Anterior cingulate cortex (tissue), 58 donors: Measurements from ENCODE around the gene DUSP9.
"Not testable (repeated sequence)": the region's sequence is repeated elsewhere in the genome, so short reads cannot be mapped to it uniquely, and the experiment has no call there.

ENCODE experiments used
- DNase-seq, 58 donors: peaks; one replicate each; lab custom pipeline; 2025; lab: John Stamatoyannopoulos, UW

The DUSP9 gene

GRCh38 chrX:153688911-153689590 lies 42.0 kb downstream of the DUSP9 start:
- DNase-seq: peak in 51 of 58 donors; percentile 7 to 84 (median 57)

- DNase-seq: no peak
Observed at GRCh38 chrX:153689654-153690465, 42.9 kb downstream of the DUSP9 start.

- peak in 1 of 58 donors; percentile 3 for DNase-seq
Observed at GRCh38 chrX:153690466-153690865, 43.5 kb downstream of the DUSP9 start.

GRCh38 chrX:153691032-153691827 lies 44.2 kb downstream of the DUSP9 start:
- DNase-seq: not testable (repeated sequence)

- DNase-seq: no peak
Observed at GRCh38 chrX:153692003-153692402, 45.0 kb downstream of the DUSP9 start.

GRCh38 chrX:153692611-153693156 lies 45.7 kb downstream of the DUSP9 start:
- no peak for DNase-seq

GRCh38 chrX:153693216-153694086 lies 46.4 kb downstream of the DUSP9 start:
- DNase-seq: no peak

GRCh38 chrX:153694256-153694655 lies 47.3 kb downstream of the DUSP9 start:
- not testable (repeated sequence) for DNase-seq

GRCh38 chrX:153694687-153695270 lies 47.8 kb downstream of the DUSP9 start:
- no peak for DNase-seq

GRCh38 chrX:153696100-153696499 lies 49.1 kb downstream of the DUSP9 start:
- no peak for DNase-seq

- not testable (repeated sequence) for DNase-seq
Observed at GRCh38 chrX:153696538-153696937, 49.5 kb downstream of the DUSP9 start.

- DNase-seq: not testable (repeated sequence)
Observed at GRCh38 chrX:153696986-153697722, 50.2 kb downstream of the DUSP9 start.

- no peak for DNase-seq
Observed at GRCh38 chrX:153697924-153698865, 51.2 kb downstream of the DUSP9 start.

- DNase-seq: not testable (repeated sequence)
Observed at GRCh38 chrX:153699210-153699783, 52.3 kb downstream of the DUSP9 start.

- DNase-seq: not testable (repeated sequence)
Observed at GRCh38 chrX:153699784-153700371, 52.9 kb downstream of the DUSP9 start.

GRCh38 chrX:153700376-153700945 lies 53.5 kb downstream of the DUSP9 start:
- no peak for DNase-seq
